HG03135 (cell line): ENCODE results near the gene TYRO3.
"Not testable (repeated sequence)": the region's sequence is repeated elsewhere in the genome, so short reads cannot be mapped to it uniquely, and the experiment has no call there.

Experiments used
- ATAC-seq: cut with Tn5 transposase; IDR thresholded peaks from one replicate; pipeline ENCODE4 v1.9.1; 2021; ENCODE audit warnings: mild to moderate bottlenecking, moderate library complexity; ENCODE audit not compliant: unreplicated experiment

The TYRO3 gene

GRCh38 chr15:41553731-41554130, 5.3 kb upstream of the TYRO3 start:
- ATAC-seq = no peak

GRCh38 chr15:41554343-41554742, 4.7 kb upstream of the TYRO3 start:
- ATAC-seq = no peak

GRCh38 chr15:41554915-41555314, 4.1 kb upstream of the TYRO3 start:
- no peak for ATAC-seq

- no peak for ATAC-seq
Measured at GRCh38 chr15:41556677-41557076, 2.3 kb upstream of the TYRO3 start.

- no peak for ATAC-seq
Measured at GRCh38 chr15:41557673-41558399, 1.2 kb upstream of the TYRO3 start.

GRCh38 chr15:41559239-41559782, 299 bp downstream of the TYRO3 start:
- ATAC-seq = no peak

GRCh38 chr15:41560572-41560874, 1.5 kb downstream of the TYRO3 start:
- ATAC-seq = no peak

GRCh38 chr15:41561104-41561776, 2.2 kb downstream of the TYRO3 start:
- no peak for ATAC-seq

GRCh38 chr15:41561777-41562145, 2.7 kb downstream of the TYRO3 start:
- ATAC-seq = no peak

GRCh38 chr15:41562244-41562643, 3.2 kb downstream of the TYRO3 start:
- ATAC-seq = no peak

- ATAC-seq = no peak
Measured at GRCh38 chr15:41562784-41563198, 3.8 kb downstream of the TYRO3 start.

GRCh38 chr15:41564286-41564959, 5.4 kb downstream of the TYRO3 start:
- no peak for ATAC-seq

- no peak for ATAC-seq
Measured at GRCh38 chr15:41564960-41565502, 6.0 kb downstream of the TYRO3 start.

GRCh38 chr15:41565702-41566101, 6.7 kb downstream of the TYRO3 start:
- no peak for ATAC-seq

GRCh38 chr15:41566121-41566885, 7.3 kb downstream of the TYRO3 start:
- ATAC-seq = no peak

- ATAC-seq = no peak
Measured at GRCh38 chr15:41567261-41567660, 8.2 kb downstream of the TYRO3 start.

- ATAC-seq = no peak
Measured at GRCh38 chr15:41567862-41568261, 8.8 kb downstream of the TYRO3 start.

GRCh38 chr15:41568350-41569017, 9.5 kb downstream of the TYRO3 start:
- ATAC-seq = no peak

GRCh38 chr15:41569232-41569631, 10.2 kb downstream of the TYRO3 start:
- not testable (repeated sequence) for ATAC-seq

- ATAC-seq = no peak
Measured at GRCh38 chr15:41570764-41571163, 11.8 kb downstream of the TYRO3 start.
